Right lobe of liver (tissue), 4 donors: ENCODE results near the gene SAMD9L.

Source experiments
- POLR2A ChIP-seq: fragments of 450-650 bp; IDR thresholded peaks from one replicate; pipeline ENCODE4 v1.6.1; 2017; ENCODE audit warnings: antibody characterized with exemption, mild to moderate bottlenecking
- TF ChIP-seq, protein P1 (sequence below), 4 donors: fragments of 200-600 bp in 3 of 4; fragments of 450-650 bp in 1 of 4; IDR thresholded peaks; one replicate each; pipeline versions ENCODE4 v1.5.1 to v1.8.0; 2016 to 2022; ENCODE audit warnings: antibody characterized with exemption in 4 of 4, mild to moderate bottlenecking in 2 of 4
- donor health status: DM: no; HTN: no; CAD: no.
- donor health status: DM: no; HTN: no; CAD: no.
- donor health status: DM: no; HTN: yes; CAD: no.

GRCh38 chr7:93133005-93133404 is 15.2 kb downstream of the SAMD9L start:
- TF ChIP-seq, protein P1, sequence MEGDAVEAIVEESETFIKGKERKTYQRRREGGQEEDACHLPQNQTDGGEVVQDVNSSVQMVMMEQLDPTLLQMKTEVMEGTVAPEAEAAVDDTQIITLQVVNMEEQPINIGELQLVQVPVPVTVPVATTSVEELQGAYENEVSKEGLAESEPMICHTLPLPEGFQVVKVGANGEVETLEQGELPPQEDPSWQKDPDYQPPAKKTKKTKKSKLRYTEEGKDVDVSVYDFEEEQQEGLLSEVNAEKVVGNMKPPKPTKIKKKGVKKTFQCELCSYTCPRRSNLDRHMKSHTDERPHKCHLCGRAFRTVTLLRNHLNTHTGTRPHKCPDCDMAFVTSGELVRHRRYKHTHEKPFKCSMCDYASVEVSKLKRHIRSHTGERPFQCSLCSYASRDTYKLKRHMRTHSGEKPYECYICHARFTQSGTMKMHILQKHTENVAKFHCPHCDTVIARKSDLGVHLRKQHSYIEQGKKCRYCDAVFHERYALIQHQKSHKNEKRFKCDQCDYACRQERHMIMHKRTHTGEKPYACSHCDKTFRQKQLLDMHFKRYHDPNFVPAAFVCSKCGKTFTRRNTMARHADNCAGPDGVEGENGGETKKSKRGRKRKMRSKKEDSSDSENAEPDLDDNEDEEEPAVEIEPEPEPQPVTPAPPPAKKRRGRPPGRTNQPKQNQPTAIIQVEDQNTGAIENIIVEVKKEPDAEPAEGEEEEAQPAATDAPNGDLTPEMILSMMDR (IDR thresholded peaks at IDR 0.05): no peak
- no peak for TF ChIP-seq POLR2A
